Stimulated activated CD8-positive, alpha-beta memory T cell treated with anti-CD3 and anti-CD28 coated beads, Interleukin-12 subunit alpha, Interleukin-12 subunit beta, amount 100 ng/mL, for 4 hours (primary cell): ENCODE data around the gene PCLO.
A peak's percentile ranks its signal among the peaks of the same experiment; 100 is the strongest.

Experiments
- DNase-seq: peaks from one replicate; pipeline ENCODE4 v3.0.0-alpha.2; 2020; ENCODE audit warnings: low read depth

PCLO gene, protein sequence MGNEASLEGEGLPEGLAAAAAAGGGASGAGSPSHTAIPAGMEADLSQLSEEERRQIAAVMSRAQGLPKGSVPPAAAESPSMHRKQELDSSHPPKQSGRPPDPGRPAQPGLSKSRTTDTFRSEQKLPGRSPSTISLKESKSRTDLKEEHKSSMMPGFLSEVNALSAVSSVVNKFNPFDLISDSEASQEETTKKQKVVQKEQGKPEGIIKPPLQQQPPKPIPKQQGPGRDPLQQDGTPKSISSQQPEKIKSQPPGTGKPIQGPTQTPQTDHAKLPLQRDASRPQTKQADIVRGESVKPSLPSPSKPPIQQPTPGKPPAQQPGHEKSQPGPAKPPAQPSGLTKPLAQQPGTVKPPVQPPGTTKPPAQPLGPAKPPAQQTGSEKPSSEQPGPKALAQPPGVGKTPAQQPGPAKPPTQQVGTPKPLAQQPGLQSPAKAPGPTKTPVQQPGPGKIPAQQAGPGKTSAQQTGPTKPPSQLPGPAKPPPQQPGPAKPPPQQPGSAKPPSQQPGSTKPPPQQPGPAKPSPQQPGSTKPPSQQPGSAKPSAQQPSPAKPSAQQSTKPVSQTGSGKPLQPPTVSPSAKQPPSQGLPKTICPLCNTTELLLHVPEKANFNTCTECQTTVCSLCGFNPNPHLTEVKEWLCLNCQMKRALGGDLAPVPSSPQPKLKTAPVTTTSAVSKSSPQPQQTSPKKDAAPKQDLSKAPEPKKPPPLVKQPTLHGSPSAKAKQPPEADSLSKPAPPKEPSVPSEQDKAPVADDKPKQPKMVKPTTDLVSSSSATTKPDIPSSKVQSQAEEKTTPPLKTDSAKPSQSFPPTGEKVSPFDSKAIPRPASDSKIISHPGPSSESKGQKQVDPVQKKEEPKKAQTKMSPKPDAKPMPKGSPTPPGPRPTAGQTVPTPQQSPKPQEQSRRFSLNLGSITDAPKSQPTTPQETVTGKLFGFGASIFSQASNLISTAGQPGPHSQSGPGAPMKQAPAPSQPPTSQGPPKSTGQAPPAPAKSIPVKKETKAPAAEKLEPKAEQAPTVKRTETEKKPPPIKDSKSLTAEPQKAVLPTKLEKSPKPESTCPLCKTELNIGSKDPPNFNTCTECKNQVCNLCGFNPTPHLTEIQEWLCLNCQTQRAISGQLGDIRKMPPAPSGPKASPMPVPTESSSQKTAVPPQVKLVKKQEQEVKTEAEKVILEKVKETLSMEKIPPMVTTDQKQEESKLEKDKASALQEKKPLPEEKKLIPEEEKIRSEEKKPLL (N-terminal part only)

DNA sequence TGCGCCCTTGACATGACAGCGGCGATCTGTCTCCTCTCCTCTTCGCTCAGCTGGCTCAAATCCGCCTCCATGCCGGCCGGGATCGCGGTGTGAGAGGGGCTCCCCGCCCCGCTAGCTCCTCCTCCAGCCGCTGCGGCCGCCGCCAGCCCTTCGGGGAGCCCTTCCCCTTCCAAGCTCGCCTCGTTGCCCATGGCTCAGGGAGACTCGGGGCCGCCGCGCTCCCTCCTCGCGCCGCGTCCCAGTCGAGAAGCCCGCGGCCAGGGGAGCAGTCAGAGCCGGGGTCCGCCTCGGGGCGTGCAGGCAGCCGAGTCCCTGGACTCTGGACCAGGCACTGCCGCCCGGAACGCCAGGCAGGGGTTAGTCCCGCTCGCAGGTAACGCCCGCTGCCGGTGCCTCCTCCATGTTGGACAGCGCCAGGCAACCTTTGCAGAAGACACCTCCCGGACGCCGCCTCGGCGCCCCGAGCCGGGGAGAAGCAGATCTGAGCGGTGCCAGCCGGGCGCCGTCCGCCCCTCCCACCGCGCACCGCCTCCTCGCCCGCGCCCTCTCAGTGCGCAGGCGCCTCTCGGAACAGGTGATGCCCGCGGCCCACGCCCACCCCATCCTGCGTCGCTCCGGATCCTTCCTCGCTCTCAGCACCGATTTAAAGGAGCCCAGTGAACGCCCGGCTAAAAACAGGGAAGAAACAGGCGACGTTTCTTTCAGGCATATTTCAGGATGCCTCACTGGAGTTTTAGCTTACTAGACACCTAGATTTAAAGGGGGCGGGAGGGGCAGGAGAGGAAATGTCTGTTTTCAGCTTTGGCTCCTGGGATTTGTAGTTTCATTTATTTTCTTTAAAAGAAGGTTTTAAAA lies at the start of gene PCLO:
Gene PCLO, minus strand, starts transcription at position 483 of the 855 bp plus-strand sequence. Its CDS starts 292 bp downstream, at position 191.
- DNase-seq, result peak; percentile 9

DNA sequence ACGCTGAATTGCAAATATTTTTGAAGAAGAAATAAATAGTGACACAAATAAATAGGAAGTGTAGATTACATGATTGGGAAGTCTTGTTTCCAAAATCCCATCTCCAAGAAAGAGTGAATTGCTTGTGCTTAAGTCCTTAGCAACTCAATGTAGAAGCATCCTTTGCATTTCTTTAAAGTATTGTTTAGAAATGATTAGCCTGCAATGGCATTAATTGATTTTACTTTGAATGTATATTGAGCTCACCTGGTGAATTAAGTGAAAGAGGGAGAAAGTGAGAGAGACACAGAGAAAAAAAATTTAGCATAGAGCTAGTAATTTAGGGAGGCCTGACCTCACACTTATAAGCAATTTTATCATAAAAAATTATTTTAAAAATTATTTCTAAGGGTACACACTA lies 49.0 kb upstream of the PCLO start:
- no peak for DNase-seq

DNA sequence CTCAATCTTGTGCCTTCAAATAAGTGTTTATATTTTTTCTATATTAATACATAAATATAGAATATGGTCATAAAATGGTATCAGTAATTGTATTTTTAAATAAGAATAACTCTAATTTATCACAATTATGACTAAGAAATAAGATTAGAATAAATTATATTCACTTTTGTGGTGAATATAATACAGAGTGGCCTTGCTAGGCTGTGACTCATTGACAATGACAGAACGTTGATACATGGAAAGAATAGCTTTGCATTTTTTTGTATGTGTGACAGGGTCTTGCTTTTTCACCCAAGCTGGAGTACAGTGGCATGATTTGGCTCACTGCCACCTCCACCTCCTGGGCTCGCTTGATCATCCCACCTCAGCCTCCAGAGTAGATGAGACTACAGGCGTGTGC lies 47.8 kb upstream of the PCLO start:
- no peak for DNase-seq

- DNase-seq, result no peak
These were observed 42.0 kb upstream of the PCLO start for GRCh38 chr7:83204715-83205114.

DNA sequence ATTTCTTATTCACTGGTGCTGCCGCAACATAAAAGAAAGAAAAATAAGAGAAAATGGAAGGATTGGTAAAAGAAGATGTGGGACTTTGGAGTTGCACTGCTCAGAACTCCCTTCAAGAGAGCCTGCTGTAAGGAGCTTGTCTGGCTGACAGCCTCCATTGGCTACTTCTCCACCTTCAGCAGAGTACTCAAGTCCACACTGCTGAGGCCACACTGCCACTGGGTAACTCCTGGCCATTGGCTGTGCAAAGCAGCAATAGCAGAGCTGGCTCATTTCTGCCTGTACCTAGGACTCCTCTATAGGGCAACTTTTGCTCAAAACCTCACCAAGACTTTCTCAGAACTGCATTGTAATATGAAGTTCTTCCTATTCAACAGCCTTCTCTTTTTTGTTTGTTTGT lies 38.7 kb upstream of the PCLO start:
- no peak for DNase-seq

- no peak for DNase-seq
These were observed 28.1 kb upstream of the PCLO start for GRCh38 chr7:83190659-83191389.

DNA sequence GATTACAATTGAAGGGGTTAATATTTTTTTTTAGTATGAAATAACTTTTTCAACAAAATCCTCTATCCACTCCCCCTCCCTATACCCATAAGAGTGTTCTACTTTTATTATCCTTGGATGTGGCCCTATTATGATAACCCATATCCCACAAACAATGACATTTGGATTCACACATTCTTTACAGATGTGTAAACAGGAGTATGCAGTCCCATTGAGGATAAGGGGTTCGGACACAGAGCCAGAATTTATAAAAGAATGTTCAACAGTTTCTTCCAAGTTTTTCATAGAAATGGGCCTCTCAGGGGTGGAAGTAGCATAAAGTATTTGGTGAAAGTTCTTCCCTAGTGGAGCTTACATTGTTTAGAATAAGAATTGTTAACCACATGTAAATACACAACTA lies 16.1 kb upstream of the PCLO start:
- DNase-seq, result no peak

GRCh38 chr7:83178066-83178465 lies 15.4 kb upstream of the PCLO start:
- DNase-seq, result no peak

DNA sequence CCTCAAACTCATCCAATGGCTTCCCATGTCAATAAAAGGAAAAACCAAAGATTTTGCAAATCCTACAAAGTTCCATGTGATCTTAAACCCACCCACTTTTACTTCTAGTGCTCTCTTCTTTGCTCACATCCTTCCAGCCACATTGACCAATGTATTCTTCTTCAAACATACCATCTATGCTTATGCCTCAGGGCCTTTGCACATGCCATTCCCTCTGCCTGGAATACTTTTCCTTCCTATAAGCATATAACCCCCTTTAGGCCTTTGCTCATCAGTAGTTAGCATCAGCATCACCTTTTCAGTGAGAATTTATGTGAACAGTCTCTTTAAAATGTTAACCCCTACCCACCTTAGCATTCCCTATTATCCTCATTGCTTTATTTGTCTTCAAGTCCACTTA lies 11.0 kb upstream of the PCLO start:
- no peak for DNase-seq

GRCh38 chr7:83166781-83167180 lies 4.1 kb upstream of the PCLO start:
- no peak for DNase-seq

GRCh38 chr7:83161899-83162401 lies 734 bp downstream of the PCLO start:
- DNase-seq, result no peak

GRCh38 chr7:83161186-83161585 lies 1.5 kb downstream of the PCLO start:
- DNase-seq, result no peak

DNA sequence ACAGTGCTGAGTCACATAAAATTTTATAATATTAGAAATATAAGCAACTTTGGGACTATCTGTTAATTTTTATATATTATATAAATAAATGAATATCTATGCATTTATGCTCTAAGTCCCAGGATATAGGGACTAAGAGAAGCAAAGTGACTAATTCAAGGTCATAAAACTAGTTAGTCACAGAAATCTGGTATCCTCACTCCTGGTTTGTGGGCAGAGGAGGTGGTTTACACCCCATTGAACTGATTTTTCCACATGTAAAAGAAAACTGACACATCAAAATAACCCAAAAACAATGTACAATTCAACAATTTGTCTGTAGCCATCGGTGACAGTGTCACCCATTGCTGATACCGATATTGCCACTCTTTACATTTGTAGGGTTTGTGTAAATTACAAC lies 3.0 kb downstream of the PCLO start:
- DNase-seq, result no peak

DNA sequence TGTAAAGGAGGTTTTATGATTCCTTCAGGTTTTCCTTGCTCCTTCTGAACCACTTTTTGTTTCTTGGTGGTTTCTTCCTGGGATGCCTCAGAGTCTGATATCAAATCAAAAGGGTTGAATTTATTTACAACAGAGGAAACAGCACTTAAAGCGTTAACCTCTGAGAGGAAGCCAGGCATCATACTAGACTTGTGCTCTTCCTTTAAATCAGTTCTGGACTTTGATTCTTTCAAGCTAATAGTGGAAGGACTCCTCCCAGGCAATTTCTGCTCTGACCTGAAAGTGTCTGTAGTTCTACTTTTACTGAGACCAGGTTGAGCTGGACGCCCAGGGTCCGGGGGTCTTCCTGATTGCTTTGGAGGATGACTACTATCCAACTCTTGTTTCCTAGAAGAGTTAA lies 6.7 kb downstream of the PCLO start:
- DNase-seq, result no peak

- no peak for DNase-seq
These were observed 7.3 kb downstream of the PCLO start for GRCh38 chr7:83155407-83155806.

- DNase-seq, result no peak
These were observed 9.3 kb downstream of the PCLO start for GRCh38 chr7:83153419-83153818.

DNA sequence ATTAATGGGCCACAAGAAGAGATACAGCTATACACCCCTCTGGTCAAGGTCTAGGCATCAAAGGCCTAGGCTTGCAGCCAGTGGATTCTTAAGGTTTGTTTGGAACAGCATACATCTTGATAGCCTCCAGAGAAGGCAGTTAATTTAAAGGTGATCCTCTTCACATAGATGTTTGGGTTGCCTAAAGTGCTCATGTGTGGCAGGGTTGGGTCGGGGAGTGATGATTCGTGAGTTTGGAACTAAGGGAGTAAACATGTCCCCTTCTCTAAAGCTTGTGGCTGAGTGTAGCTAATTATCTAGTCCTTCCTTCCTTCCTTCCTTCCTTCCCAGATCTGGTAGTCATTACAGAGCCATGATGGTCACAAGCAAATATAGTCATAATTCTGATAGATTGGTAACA lies 12.4 kb downstream of the PCLO start:
- no peak for DNase-seq

GRCh38 chr7:83149466-83149865 lies 13.2 kb downstream of the PCLO start:
- DNase-seq, result no peak

DNA sequence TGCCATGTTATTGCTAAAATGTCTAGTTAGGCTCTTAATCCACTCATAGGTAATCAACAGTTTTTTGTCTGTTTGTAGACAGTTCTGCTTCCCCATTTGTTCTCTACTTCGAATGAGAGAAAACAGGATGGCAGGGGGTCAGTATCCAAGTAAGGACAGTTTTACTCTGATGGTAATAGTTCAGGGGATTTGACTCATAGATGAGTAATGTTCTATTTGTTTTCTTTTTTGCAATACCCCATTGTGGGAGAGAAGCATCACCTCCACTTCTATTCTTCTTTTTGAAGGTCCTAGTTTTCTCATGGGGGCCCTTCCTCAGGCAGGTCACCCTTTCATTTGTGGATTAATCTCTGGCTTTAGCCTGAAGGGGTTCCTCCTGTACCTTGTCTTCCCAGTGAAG lies 13.9 kb downstream of the PCLO start:
- DNase-seq, result no peak

GRCh38 chr7:83143107-83143506 lies 19.6 kb downstream of the PCLO start:
- DNase-seq, result no peak

GRCh38 chr7:83142365-83142764 lies 20.3 kb downstream of the PCLO start:
- DNase-seq, result no peak
